HG02571 (cell line): ENCODE results near the gene ZNF415.

Experiments used
- ATAC-seq: cut with Tn5 transposase; IDR thresholded peaks from one replicate; pipeline ENCODE4 v1.9.1; 2021; ENCODE audit warnings: mild to moderate bottlenecking, moderate library complexity; ENCODE audit not compliant: unreplicated experiment

Gene ZNF415

DNA sequence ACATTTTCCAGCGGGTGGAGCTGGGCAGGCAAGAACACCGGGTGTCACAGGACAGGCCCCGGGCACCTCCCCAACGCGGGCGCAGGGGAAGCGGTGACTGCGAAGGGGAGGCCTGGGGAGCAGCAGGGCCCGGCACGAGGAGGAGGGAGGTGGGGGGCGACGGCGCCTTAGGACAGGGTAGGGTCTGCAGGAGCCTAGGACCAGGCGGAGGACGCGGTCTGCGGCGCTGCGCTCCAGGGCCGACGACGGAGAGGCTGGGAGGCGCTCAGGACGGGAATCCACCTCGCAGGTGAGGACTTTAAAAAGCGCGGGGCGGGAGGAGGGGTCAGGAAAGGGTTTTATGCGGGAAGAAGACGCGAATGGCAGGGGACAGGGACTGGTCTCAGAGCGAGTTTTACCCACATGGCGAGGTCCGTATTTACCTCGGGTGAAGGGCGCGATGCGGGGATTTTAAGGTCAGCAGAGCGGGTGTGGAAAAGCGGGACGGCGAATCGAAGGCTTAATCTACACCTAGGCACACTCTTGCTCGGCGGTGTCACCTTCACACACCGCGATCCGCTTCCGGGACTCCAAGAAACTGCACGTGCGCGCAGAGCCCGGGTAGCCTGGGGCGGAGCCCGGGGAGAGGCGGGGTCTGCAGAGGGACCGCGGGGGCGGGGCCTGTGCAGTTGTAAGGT, 74.7 kb downstream of the ZNF415 start:
- ATAC-seq: no peak
